ENCODE data around the gene POLG.

Gene POLG

GRCh38 chr15:89356634-89357298 is 22.1 kb upstream of the POLG start:
- DNase-seq (ENCODE audit: low read depth in 3 of 3, low spot score in 1 of 3): no peak

DNA sequence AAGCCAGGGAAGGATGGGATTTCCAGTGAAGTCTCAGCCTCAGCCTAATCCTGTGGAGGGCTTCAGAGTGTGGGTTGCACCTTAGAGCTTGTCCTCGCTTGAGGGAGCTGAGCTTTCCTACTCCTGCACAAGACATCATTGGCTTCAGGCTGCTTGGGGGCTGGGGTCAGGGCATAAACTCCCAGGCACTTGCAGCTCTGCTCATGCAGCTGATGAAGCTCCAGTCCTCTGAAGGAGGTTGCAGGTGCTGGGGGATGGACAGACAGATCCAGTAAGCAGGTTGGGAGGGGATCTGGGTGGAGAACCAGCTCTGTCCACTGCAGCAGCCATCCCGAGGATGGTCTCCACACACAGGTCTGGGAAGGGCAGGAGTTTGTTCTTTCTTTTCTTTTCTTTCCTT is 19.4 kb upstream of the POLG start:
- DNase-seq (ENCODE audit: low read depth in 3 of 3, low spot score in 1 of 3): no peak

DNA sequence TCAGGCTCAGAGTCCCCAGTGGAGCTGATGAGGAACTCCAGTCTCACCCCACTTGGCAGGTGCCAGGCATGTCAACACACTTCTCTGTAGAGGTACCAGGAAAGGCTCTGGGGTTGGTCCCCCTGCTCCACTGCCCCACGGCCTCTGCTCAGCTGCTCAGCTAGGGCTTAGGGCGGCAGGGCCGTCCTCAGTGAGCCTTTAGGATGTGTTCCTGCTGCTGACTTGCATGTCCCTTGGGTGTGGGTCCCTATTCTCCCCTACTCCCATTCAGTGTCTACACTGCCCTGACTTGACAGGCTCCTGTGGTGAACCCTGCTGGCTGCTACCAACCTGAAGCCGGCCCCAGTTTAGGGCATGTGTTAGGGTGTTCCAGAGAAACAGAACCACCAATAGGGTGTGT is 17.9 kb upstream of the POLG start:
- DNase-seq (ENCODE audit: low read depth in 3 of 3, low spot score in 1 of 3): no peak

DNA sequence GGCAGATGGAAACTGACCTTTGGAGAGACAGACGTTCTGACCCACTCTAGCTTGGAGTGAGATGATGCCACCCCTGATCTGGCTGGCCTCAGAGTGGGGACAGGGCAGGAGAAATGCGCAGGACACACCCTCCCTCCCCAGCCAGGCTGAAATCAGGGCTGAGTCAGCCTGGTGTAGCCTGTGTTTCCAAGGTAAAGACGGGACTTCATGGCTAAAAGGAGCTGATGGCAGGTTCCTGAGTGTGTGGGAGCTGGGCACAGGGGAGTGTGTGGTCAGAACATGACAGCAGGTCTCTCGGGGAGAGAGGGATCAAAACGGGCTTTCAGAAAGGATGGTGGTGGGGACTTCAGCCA is 14.6 kb upstream of the POLG start:
- DNase-seq (ENCODE audit: low read depth in 3 of 3, low spot score in 1 of 3): no peak

GRCh38 chr15:89346516-89347231 is 12.1 kb upstream of the POLG start:
- no peak for DNase-seq (ENCODE audit: low read depth in 3 of 3, low spot score in 1 of 3)

DNA sequence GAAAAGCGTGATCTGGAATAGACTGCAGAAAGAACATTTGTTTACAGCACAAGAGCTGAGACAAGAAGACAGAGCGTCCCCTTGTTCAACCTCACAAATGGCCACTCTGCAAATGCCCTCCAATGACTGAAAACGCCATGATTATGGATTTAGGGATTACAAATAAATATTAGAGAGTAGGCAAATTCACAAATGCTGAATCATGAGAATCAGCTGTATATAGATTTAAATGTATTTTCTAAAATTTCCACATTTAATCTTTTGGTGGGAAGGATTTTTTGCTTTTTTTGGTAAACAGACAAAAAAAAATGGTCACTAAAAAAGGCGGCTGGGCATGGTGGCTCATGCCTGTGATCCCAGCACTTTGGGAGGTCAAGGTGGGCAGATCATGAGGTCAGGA is 10.6 kb upstream of the POLG start:
- DNase-seq (ENCODE audit: low read depth in 3 of 3, low spot score in 1 of 3): no peak

GRCh38 chr15:89342840-89343239 is 8.2 kb upstream of the POLG start:
- DNase-seq (ENCODE audit: low read depth in 3 of 3, low spot score in 1 of 3): no peak

- DNase-seq (ENCODE audit: low read depth in 3 of 3, low spot score in 1 of 3): no peak
Measured at GRCh38 chr15:89341316-89342005, 6.8 kb upstream of the POLG start.

GRCh38 chr15:89340573-89340972 is 5.9 kb upstream of the POLG start:
- DNase-seq (ENCODE audit: low read depth in 3 of 3, low spot score in 1 of 3): no peak

DNA sequence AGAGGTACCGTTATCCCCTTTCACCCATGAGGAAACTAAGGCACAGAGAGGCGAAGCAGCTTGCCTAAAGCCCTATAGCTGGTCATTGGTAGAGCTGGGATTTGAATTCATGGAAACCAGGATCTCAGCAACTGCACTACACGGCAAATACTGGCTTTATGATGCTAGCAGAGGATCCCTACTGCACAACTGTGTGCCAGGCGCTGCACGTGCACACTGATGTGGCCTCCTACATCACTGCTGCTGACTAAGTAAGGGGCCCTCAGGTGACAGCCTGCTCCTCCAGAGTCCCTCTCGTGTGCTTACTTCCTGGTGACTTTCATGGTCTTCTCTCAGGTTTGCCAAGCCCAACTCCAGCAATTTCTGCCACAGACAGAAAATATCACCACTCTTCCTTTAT is 3.4 kb upstream of the POLG start:
- DNase-seq (ENCODE audit: low read depth in 3 of 3, low spot score in 1 of 3): no peak

- no peak for DNase-seq (ENCODE audit: low read depth in 3 of 3, low spot score in 1 of 3)
Measured at GRCh38 chr15:89335298-89336041, 846 bp upstream of the POLG start.

DNA sequence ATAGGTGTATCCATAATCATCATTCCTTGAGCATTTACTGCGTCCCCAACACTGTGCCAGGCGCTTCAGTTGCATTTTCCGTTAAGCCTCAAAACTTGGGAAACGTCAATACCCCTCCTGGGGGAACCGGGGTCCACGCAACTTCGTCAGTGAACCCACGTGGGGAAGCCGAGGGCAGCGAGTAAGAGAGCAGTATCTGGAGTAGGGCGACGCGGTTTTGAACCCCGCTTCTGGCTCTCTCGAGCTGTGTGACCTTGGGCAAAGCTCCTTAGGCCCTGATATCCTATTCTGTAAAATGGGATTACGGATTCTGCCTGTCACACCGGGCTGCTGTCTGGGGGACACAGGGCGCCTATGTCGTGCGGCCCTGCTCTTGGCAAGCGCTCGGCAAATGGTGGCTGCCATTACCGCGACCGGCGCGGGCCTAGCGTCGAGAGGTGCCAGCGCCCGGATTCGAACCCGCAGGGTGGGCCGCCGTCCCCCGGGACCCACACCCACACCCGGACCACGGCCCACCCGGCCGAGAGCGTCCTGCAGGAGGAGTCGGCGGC is 590 bp downstream of the POLG start:
- no peak for DNase-seq (ENCODE audit: low read depth in 3 of 3, low spot score in 1 of 3)

GRCh38 chr15:89333011-89333860 is 1.4 kb downstream of the POLG start:
- DNase-seq (ENCODE audit: low read depth in 3 of 3, low spot score in 1 of 3): no peak

DNA sequence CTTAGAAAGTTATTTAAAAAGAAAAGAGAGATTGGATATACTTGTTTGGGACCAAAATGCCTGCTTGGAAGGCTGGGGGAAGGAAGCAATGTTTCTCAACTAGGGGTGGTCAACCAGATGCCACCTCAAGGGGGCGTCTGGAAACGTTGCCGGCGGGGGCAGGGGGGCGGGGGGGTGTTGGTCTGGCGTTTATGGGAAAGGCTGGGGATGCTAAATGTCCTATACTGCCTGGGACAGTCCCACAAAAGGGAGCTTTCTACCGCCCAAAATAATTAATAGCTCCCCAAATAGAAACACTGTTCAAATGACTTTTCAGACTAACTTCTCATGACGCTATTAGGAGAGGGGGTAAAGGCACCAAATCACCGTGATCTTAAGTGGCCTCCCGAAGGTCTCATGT is 2.2 kb downstream of the POLG start:
- DNase-seq (ENCODE audit: low read depth in 3 of 3, low spot score in 1 of 3): no peak

GRCh38 chr15:89330881-89331595 is 3.6 kb downstream of the POLG start:
- no peak for DNase-seq (ENCODE audit: low read depth in 3 of 3, low spot score in 1 of 3)

DNA sequence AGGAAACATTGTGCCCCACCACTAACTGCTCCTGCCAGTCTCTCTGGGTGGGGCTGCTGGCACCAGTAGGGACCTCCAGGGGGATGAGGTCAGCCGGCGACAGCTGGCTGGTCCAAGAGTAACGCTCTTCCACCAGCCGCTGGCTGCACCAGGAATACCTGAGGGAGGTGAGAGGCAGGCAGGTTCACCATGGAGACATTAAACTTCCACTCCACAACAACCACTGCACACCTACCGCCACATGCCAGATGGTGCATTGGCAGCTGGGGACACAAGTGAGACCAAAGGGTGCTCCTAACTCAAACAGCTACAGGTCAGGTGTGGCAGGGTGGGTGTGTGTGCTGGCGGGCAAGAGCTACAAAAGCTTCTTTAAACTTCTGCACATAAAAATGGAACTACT is 4.5 kb downstream of the POLG start:
- DNase-seq (ENCODE audit: low read depth in 3 of 3, low spot score in 1 of 3): no peak

GRCh38 chr15:89329329-89330084 is 5.1 kb downstream of the POLG start:
- DNase-seq (ENCODE audit: low read depth in 3 of 3, low spot score in 1 of 3): no peak

DNA sequence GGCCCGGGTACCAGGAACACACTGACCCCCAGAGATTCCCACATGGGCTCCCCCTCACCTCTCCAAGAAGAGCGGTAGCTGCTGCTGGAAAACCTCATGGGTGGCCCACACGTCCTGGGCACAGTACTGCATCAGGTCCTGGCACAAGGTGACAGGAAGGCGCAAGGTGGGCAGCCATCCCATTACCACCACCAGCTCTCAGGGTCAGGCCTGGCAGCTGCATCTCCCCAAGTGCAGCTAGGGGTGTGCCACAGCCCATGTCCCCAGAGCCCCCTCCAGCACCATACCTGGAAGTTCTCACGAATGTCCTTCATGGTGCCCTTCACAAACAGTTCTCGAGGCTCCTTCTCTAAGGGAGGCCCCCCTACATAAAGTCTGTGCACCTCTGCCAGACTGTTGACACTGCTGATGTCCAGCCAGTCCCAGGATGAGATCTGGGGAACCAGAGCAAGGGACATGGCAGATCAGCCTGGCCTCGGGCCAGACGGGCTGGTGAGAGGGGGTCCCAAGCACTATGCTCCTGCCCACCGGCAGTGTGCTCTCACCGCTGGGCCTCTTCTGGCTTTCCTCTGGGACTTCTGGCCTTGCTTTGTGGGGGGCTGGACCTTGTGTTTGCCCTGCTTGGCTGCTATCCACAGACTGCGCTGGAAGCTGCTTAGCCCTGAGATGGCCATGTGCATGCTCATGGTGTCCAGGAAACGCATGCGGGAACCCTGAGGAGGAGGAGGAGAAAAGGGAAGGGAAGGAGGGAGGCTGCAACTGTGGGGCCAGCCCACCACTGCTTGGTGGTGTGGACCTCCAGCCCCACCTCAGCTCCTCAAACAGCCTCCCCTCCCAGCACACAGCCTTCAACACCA is 6.0 kb downstream of the POLG start:
- DNase-seq (ENCODE audit: low read depth in 3 of 3, low spot score in 1 of 3): no peak
